ENCODE results near the gene HDDC3.

GRCh38 chr15:90936823-90937222, 4.5 kb upstream of the HDDC3 start:
- no peak for TF ChIP-seq CTCF (IDR thresholded peaks at IDR 0.05)
- no peak for TF ChIP-seq ZFX (IDR thresholded peaks at IDR 0.05; ENCODE audit: borderline replicate concordance)
